HepG2 (cell line): ENCODE measurements around the gene ALDH3B2. TPM values are rescaled to one million over a fixed set of nuclear protein-coding genes. Genes with fewer than 3 reads are reported as not detected.
A peak's percentile ranks its signal among the peaks of the same experiment; 100 is the strongest.

Experiments
- ETV5 ChIP-seq: IDR thresholded peaks from 2 replicates; pipeline ENCODE4 v1.6.1; 2018; ENCODE audit warnings: missing biosample characterization, missing genetic modification reagents, inconsistent platforms, borderline replicate concordance
- HNF4A ChIP-seq: sonication (generic); formaldehyde crosslinking; IDR thresholded peaks from 2 replicates; pipeline ENCODE4 v1.4.0; 2020; ENCODE audit warnings: missing genetic modification reagents
- HNRNPUL1 ChIP-seq: fragments of 200-400 bp; formaldehyde crosslinking; IDR thresholded peaks from 2 replicates; pipeline ENCODE4 v1.6.1; 2017; ENCODE audit warnings: low read depth, mild to moderate bottlenecking, low read length, moderate library complexity
- NFYB ChIP-seq: sonication (generic); formaldehyde crosslinking; IDR thresholded peaks from 2 replicates; pipeline ENCODE4 v1.4.0; 2020; ENCODE audit warnings: missing genetic modification reagents
- SP2 ChIP-seq: sonication (generic); formaldehyde crosslinking; IDR thresholded peaks from 2 replicates; pipeline ENCODE4 v1.5.1; 2020; ENCODE audit warnings: mild to moderate bottlenecking, missing genetic modification reagents
- ZBTB40 ChIP-seq, 2 experiments: fragments of 450-650 bp in 1 of 2; sonication (generic) in 1 of 2; formaldehyde crosslinking in 1 of 2; IDR thresholded peaks; 2 replicates each; pipeline versions ENCODE4 v1.6.1 to v1.8.0; 2016 to 2022; ENCODE audit warnings: antibody characterized with exemption in 1 of 2, mild to moderate bottlenecking in 1 of 2, missing genetic modification reagents in 1 of 2
- ZNF530 ChIP-seq: sonication (generic); formaldehyde crosslinking; IDR thresholded peaks from 2 replicates; pipeline ENCODE4 v1.5.0; 2020; ENCODE audit warnings: low read depth, mild to moderate bottlenecking, missing genetic modification reagents
- ZNF546 ChIP-seq: sonication (generic); formaldehyde crosslinking; conservative IDR thresholded peaks from 2 replicates; pipeline ENCODE4 v1.8.1; 2023; ENCODE audit warnings: mild to moderate bottlenecking, missing genetic modification reagents
- ZNF782 ChIP-seq: sonication (generic); formaldehyde crosslinking; IDR thresholded peaks from 2 replicates; pipeline ENCODE4 v1.4.0; 2020; ENCODE audit warnings: missing genetic modification reagents, mild to moderate bottlenecking, borderline replicate concordance
- polyA plus RNA-seq, 8 experiments: library from polyadenylated mRNA; depleted of rRNA in 3 of 8; stranded (reverse) in 7 of 8; unstranded in 1 of 8; fragments of >200 nt; fragmentation: Illumina TruSeq in 4 of 8; extraction: Trizol in 4 of 8; gene quantifications; 2 replicates each; pipeline versions ENCODE4 v1.2.1 to v1.2.3, GENCODE V29; 2011 to 2016; ENCODE audit warnings: low read depth in 4 of 8, missing spikeins in 1 of 8, mixed read lengths in 1 of 8; ENCODE audit not compliant: insufficient read depth in 1 of 8
- total RNA-seq, 5 experiments: library from RNA; depleted of rRNA; stranded (reverse); fragments of >200 nt; fragmentation: Illumina TruSeq; extraction: Trizol; gene quantifications; 2 replicates each; pipeline ENCODE4 v1.2.3, GENCODE V29; 2016; ENCODE audit warnings: low read depth in 1 of 5
- TF ChIP-seq, protein P1 (sequence below): sonication (generic); formaldehyde crosslinking; IDR thresholded peaks from 2 replicates; pipeline ENCODE4 v1.4.0; 2020; ENCODE audit warnings: missing genetic modification reagents, borderline replicate concordance
- TF ChIP-seq, protein P2 (sequence below): IDR thresholded peaks from 2 replicates; pipeline ENCODE4 v1.6.1; 2016; ENCODE audit warnings: missing biosample characterization, missing genetic modification reagents, low read depth

The ALDH3B2 gene
- total and polyA plus RNA-seq, 2 of the 13 experiments (the other 11 are each of a cell fraction or from before 2014, with no cell fraction given) = not detected

- TF ChIP-seq ZBTB40 (IDR thresholded peaks at IDR 0.05) (no peak), ZBTB40 (CRISPR knock-in tag; IDR thresholded peaks at IDR 0.05) (peak; percentile 60; the same call in 1 of the 2 replicates), ZNF530 (CRISPR knock-in tag) (no peak), SP2 (CRISPR knock-in tag) (peak; percentile 15; the same call in 1 of the 2 replicates), ETV5 (CRISPR knock-in tag) (peak; percentile 31; the same call in 1 of the 2 replicates), NFYB (CRISPR knock-in tag) (no peak), ZNF546 (0 out of 2 replicates have a peak, but pooled peaks have one; percentile 71), HNRNPUL1 (no peak), ZNF782 (CRISPR knock-in tag) (peak; percentile 56; the same call in 1 of the 2 replicates), HNF4A (CRISPR knock-in tag) (peak; percentile 38; the same call in 1 of the 2 replicates)
- TF ChIP-seq, protein P1, sequence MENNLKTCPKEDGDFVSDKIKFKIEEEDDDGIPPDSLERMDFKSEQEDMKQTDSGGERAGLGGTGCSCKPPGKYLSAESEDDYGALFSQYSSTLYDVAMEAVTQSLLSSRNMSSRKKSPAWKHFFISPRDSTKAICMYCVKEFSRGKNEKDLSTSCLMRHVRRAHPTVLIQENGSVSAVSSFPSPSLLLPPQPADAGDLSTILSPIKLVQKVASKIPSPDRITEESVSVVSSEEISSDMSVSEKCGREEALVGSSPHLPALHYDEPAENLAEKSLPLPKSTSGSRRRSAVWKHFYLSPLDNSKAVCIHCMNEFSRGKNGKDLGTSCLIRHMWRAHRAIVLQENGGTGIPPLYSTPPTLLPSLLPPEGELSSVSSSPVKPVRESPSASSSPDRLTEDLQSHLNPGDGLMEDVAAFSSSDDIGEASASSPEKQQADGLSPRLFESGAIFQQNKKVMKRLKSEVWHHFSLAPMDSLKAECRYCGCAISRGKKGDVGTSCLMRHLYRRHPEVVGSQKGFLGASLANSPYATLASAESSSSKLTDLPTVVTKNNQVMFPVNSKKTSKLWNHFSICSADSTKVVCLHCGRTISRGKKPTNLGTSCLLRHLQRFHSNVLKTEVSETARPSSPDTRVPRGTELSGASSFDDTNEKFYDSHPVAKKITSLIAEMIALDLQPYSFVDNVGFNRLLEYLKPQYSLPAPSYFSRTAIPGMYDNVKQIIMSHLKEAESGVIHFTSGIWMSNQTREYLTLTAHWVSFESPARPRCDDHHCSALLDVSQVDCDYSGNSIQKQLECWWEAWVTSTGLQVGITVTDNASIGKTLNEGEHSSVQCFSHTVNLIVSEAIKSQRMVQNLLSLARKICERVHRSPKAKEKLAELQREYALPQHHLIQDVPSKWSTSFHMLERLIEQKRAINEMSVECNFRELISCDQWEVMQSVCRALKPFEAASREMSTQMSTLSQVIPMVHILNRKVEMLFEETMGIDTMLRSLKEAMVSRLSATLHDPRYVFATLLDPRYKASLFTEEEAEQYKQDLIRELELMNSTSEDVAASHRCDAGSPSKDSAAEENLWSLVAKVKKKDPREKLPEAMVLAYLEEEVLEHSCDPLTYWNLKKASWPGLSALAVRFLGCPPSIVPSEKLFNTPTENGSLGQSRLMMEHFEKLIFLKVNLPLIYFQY = peak; percentile 79
- TF ChIP-seq, protein P2, sequence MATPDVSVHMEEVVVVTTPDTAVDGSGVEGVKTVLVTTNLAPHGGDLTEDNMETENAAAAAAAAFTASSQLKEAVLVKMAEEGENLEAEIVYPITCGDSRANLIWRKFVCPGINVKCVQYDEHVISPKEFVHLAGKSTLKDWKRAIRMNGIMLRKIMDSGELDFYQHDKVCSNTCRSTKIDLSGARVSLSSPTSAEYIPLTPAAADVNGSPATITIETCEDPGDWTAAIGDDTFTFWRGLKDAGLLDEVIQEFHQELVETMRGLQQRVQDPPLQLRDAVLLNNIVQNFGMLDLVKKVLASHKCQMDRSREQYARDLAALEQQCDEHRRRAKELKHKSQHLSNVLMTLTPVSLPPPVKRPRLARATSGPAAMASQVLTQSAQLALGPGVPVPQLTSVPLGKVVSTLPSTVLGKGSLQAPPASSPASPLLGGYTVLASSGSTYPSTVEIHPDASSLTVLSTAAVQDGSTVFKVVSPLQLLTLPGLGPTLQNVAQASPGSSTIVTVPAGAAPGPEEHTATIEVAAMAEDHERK (CRISPR knock-in tag) = peak; percentile 21; the same call in 1 of the 2 replicates
Measured at GRCh38 chr11:67629386-67630227, 44.8 kb downstream of the ALDH3B2 start, which contains the start of gene NUDT8 (continued).
